Activated CD4-positive, alpha-beta T cell treated with anti-CD3 and anti-CD28 coated beads, Interleukin-2, amount 50 U/mL, for 4 hours (primary cell): ENCODE data around the gene DNMT3B.
"Not testable (repeated sequence)": the region's sequence is repeated elsewhere in the genome, so short reads cannot be mapped to it uniquely, and the experiment has no call there.

Experiments used
- DNase-seq, 2 experiments: peaks; one replicate each; pipeline ENCODE4 v3.0.0-alpha.2; 2020

Gene DNMT3B

DNA sequence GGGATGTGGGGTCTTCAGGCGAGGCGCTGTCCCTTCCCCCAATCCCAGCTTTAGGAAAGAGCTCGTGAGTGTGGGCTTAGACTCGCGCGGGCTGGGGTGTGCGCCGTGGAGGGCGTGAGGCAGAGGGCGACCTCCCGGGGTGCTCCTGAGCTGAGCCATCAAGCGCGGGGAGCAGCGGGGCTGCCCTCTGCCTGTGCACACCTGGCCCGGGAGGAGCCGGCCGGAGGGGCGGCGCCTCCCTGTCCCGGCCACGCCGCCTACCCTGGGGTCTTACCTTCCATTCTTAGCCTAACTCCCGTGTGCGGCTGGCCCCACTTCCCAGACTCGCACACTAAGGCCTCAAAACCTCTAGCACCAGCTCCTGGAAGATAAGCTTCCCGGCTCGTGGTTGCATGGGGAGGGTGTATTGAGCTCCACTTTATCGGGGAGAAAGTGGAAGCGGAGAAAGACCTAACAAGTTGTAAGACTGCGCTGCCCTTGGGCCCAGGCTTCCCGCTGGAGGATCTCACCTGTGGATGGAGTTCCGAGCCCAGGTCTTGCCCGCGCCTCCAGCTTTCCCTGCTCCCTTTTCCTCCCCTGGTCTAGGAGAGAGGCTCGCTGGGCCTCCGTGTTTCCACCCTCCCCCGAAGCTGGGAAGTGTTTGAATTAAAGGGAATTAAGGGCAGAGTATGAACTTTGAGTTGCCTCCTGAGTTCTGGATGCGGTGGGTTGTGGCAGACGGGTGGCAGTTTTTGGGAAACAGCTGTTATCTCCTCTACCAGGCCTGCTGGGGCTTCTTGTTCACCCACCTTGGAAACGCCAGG is 1.2 kb downstream of the DNMT3B start:
- no peak for DNase-seq

DNA sequence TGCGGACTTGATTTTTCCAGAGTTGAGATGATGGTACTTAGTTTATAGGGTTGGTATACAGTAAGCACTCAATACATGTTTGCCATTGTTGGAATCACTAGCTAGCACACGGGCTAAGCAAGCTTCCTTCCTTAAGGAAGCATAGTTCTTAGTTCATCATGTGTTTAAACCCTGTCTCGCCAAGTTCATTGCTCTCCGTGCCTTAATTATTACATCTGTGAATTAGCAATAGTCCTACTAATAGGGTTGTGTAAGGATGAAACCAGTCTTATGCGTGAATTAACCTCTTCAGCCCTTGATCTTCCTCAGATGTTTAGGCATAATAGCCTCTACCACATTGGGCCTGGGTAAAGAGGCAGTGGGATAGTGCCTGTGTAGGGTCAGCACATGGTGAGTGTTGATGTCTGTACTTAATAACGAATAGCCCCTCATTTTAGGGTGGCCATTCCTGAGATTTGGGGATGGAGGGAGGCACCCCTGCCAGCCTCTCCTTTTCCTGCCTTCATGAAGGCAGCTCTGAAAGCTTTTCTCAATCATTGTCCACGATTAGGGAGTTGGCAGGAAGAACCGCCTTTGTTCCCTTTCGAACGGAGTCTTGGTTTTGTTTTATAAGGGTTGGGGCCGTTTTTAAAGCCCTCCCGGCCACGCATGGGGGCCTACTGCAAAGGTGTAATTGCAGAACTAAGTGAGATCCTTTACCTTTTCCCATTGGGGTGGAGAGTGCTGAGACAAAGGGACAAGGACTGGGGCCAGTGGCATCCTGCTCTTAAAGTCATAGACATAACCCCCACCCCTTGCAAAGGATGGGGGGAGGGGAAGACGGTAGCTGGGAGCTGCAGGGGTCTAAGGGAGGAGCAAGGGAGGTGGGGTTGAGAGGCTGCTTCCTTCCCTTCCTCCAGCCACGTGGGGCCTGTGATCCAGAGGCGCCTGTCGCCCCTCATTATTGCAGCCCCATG is 2.1 kb downstream of the DNMT3B start:
- no peak for DNase-seq

DNA sequence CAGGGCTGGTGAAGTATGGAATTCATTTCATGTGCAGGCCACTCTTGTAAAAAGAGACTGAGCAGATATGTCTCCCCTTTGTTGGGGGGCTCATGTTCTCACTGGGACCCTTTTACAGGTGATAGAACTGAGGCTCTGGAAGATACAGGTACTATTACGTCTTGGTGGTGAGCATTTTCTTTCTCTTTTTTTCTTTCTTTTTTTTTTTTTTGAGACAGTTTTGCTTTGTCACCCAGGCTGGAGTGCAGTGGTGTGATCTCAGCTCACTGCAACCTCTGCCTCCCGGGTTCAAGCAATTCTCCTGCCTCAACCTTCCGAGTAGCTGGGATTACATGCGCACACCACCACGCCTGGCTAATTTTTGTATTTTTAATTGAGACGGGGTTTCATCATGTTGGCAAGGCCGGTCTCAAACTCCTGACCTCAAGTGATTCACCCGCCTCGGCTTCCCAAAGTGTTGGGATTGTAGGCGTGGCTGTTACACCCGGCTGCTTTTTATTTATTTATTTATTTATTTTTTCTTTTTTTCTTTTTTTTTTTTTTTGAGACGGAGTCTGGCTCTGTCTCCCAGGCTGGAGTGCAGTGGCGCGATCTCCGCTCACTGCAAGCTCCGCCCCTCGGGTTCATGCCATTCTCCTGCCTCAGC is 3.2 kb downstream of the DNMT3B start:
- DNase-seq: not testable (repeated sequence)

DNA sequence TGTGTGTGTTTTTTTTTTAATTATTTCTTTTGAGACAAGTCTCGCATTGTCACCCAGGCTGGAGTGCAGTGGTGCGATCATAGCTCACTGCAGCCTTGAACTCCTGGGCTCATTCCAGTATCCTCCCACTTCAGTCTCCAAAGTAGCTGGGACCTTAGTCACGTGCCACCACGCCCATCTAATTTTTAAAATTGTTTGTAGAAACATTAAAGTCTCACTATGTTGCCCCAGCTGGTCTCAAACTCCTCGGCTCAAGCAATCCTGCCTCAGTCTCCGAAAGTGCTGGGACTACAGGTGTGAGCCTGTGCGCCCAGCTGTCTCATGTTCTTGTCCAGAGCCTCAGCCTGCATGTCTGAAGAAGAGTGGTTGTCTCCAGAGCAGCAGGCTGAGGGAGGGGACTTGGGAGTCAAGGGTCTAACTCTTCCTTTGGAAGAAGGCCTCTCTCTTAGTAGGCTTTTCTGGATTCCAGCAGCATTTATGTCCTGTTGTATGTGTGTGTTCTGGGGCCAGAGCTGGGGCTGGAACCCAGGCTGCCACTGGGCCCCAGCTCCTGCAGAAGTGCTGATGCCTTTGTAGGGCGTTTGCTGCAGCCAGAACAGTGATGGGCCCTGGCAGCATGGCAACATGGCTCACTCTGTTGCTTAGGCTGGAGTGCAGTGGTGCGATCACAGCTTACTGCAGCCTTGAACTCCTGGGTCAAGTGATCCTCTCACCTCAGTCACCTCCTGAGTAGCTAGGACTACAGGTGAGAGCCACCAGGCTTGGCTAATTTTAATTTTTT is 5.4 kb downstream of the DNMT3B start:
- DNase-seq: no peak

DNA sequence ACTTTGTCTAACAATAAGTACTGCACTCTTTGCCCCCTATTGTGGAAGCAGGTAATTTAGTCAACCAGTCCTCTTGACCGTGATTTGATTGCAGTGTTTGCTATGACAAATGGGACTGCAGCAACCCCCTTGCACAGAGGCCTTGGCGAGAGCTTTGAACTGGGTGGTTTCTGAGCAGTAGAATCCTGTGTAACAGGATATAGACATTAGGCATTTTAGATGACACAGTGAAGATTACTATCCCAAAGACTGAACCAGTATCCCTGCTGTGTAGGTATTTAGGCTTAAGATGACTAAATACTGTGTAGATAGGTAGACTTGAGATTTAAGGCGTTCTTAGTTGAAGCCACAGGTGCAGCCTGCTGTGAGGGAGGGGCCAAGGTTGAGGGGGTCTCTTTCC is 9.9 kb downstream of the DNMT3B start:
- no peak for DNase-seq

DNA sequence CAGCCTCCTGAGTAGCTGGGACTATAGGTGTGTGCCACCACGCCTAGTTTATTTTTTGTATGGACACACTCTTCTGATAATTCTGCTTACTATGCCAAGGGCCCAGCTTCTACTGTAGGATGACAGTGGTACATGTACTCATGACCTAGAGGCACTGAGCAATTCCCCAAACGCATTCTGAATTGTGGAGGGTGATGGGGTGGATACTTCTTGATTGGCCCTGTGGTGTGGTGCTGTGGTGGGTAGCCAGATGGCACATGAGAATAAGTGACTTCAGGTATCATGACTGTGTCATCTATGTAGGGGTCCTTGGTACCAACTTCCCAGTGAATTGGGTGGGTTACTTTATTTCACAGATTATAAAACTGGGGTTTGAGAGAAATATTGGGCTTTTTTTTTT is 11.0 kb downstream of the DNMT3B start:
- no peak for DNase-seq

DNA sequence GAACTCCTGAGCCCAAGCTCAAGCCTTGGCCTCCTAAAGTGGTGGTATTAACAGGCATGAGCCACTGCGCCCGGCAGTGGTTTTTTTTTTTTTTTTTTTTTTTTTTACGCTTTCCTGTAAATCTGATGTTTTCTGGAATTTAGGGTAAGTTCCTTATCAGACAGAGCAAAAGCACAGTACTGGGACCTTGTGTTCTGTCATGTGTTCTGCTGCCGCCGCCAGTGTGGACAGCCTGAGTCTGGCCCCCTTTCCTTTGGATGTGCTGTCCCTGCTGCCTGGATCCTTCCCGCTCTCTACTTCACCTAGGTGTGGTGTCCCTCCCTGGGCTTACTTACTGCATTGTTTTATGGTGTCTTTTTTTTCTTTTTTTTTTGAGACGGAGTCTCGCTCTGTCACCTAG is 11.7 kb downstream of the DNMT3B start:
- DNase-seq: no peak

DNA sequence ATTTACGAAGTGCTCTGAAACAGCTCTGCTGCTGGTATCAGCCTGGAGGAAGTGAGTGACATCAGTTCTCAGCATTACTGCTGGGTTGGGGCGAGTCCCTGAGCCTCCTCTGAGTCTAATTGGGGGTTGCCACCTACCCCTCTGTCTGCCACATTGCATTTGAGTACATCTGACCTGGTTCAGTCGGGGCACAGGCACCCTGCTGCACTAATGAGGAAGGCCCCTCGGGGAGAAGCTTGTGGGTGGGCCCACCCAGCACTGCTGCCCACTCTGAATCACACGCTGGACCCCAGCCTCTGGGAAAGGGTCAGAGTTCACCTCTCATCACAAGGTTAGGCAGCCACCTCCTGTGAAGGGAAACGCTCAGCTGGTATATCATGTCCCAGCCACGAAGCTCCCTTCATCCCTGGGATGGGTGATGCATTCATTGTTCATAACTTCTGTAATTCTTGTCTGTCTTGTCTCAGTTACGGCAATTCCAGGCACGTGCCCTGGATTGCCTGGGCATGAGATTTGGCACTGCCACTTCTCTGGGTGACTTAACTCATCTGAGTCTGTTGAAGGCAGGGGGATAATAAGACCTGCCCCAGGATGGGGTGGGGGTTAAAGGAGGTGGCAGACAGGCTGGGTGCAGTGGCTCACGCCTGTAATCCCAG is 13.3 kb downstream of the DNMT3B start:
- no peak for DNase-seq

DNA sequence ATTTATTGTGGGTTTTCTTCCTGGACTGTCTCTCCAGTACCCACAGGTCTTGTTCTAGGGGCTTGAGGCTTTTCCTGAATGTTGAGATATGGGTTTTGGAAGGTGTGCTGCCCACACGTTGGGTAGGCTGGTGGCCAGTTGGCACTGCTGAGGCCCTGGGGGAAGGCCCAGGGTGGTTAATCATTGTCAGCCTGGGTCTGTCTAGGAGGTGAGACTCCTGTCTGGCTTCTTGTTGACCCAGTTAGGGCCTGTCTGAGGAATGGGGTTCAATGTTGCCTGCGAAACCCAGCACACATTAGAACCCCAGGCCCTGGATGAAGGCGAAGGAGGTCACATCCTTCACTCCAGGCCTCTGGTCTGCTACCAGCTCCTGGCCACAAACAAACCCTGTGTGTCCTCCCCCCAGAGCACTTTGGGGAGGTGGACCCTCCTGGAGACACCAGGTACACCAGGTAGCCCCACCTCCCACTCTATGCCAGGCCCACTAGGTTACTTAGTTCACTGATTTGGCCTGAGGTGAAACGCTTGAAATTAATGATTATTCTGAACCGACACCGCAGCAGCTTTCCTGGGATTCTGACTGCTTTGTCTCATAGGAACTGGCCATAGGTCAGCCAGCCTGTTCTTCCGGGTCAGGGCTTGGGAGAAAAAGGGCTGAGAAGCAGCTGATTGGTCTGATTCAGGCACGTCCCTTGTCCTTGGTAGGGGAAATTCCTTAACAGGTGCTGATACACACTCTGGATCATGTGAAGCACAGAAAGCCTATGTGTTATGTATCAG is 15.2 kb downstream of the DNMT3B start:
- no peak for DNase-seq

DNA sequence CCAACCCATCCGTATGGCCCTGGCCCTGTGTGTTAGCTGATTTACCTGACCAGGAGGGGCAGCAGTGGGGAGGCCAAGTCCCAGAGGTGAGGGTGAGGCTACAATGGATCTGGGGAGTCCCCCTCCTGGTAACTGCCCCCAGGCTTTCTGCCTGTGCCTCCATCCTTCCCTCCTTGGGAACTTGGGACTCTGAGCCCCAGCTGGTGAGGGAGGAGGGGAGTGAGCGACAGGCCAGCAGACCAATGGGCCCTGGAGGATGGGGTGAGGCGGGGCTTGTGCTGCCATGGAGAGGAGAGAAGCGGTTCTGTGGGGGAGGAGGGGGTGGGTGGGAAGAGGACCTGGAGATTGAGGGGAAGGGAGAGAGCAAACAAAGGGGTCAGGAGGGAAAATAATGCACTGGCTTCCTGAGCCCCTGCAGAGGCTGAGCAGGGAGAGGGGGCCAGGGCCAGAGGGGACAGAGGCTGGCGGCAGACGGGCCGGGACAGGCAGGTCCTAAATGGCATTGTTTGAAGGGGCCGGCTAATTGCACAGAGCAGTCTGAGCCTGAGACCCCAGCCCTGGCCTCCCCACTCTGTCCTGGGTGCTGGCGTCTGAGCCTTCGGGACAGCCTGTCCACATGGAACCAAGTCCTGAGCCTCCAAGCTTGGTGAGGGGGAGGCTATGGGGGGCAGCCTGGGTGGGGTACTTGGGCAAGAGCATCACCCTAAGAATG is 17.5 kb downstream of the DNMT3B start:
- DNase-seq: no peak

DNA sequence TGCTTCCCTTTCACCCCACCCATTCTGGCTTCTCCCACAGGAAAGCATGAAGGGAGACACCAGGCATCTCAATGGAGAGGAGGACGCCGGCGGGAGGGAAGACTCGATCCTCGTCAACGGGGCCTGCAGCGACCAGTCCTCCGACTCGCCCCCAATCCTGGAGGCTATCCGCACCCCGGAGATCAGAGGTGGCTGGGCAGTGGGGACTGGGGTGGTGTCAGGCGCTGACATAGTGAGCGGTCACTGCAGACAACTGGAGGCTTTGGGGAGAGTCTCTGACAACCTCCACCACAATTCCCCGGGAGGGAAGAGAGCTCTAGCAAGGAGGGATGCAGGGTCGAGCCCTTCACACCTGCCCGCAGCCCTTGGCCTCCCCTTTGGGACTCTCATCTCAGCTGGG is 18.1 kb downstream of the DNMT3B start:
- no peak for DNase-seq

DNA sequence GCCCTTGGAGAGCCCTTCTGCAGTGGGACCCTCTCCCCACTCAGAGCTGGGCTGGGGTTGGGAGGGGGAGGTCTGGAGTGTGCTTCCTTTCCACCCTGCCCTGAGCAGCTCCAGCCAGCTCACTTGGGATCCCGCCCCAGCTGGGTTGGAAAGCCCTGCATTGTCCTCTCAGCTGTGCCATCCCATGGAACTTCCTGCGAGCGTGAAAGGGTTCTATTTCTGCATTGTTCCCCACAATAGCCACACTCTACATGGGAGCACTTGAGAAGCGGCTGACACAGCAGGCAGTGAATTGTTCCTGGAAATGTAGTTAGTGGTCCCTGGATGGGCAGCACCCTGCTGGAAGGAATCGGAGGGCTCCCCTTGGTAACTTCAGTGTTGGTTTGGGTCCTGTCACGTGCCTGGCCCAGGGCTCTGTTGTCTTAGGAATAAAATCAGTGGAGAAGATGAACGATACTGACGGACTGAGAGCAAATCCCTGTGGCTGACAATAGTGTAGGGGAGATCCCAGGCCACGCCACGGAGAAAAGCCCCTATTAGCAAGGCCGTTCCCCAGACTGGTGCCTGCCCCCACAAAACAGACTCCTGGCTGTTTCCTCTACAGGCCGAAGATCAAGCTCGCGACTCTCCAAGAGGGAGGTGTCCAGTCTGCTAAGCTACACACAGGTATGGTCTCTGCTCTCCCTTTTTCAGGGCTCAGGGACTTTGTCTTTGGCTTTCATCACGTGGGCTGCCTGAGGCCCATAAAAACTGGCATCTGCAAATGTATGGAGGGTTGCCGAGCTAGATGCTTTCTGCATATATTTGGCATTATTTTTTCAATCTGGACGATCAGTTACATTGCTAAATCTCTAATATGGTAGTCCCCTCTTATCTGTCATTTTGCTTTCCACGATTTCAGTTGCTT is 18.8 kb downstream of the DNMT3B start:
- DNase-seq: no peak

DNA sequence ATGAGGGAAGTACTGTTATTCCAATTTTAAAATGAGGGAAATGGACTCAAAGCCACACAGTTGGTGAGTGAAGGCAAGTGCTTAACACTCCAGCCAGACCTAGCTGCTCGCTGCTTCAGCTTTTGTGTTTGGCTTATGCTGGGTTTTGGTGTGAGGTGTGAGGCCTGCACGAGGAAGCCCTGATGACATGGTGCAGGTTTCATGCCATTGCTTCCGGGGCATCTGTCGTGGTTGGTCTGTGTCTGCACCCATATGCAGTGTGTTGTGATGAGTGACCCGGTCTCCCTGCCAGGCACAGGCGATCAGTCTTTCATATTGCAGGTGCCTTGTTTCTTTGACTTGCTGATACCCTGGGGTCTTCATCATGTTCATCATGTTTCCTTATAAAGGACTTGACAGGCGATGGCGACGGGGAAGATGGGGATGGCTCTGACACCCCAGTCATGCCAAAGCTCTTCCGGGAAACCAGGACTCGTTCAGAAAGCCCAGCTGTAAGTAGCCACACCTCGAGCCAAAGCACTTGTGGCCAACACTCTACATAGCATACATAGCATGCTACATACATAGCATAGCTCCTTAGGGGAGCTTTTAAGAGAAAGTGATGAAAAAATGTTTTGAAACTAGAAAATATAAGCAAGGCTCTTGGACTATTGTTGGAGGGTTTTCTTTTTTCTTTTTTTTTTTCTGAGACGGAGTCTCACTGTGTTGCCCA is 22.3 kb downstream of the DNMT3B start:
- no peak for DNase-seq

DNA sequence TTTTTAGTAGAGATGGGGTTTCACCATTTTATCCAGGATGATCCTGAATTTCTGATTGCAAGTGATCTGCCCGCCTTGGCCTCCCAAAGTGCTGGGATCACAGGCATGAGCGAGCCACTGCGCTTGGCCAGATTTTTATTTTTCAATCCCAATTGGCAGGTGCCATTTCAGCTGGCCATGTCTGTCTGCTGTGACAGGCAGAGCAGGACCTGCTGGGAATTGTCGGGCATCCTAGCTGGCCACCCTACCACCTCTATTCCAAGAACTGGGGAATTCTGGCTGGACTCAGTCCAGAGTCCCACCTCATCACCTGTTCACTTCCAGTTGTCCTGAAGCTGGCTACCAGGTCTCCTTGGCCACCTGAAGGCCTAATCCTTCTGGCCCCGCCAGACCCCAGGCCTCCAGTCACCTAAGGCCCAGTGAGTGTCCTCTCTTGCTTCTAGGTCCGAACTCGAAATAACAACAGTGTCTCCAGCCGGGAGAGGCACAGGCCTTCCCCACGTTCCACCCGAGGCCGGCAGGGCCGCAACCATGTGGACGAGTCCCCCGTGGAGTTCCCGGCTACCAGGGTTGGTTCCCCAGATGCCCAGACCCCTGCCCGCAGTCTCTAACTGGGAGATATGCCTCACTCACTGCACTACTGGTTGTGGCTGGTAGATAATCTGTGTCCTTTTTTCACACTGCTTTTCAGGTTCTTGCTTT is 24.0 kb downstream of the DNMT3B start:
- DNase-seq: no peak

DNA sequence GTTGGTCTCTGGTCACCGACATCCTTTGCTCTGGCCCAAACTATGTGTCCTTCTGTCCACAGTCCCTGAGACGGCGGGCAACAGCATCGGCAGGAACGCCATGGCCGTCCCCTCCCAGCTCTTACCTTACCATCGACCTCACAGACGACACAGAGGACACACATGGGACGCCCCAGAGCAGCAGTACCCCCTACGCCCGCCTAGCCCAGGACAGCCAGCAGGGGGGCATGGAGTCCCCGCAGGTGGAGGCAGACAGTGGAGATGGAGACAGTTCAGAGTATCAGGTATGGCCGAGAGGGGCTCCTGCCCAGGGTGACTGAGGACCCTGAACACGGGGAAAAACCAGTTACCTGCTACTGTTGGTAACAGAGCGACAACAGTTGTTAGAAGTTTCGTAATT is 25.0 kb downstream of the DNMT3B start:
- no peak for DNase-seq

DNA sequence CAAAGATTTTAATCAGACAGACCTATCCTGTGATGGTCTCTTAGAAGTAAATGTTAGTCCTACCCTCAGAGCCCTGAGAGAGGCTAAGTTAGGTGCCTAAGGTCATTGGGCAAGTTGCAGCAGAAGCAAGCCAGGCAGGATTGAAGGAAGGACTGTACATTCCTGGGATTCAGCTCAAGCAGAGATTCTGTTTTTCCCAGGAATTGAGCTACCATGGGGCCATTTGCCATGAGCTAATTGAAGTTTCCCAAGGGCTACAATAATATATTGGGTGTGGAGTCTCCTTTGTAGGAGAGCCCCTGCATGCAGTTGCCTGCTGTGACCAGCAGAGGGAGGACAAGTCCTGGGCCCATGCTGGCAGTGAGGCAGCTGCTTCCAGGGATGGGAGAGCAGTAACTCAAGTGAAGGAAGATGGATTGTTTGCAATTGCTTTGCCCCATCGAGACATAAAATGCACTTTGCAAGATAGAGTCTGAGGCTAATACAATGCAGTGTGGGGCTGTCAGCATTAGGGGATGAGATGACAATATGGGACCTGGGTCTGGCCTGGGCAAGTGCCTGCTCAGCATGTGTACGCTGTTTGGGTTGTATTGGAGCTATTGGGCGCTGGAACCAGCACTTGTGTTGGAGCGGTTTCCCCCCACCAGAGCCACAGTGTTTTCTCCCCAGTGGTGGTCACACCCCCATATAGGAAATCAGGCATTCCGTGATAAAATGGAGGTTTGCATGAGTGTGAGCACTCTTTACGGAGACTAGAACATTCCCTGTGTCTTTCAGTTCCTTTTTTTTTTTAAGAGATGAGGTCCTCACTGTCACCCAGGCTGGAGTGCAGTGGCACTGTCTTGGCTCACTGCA is 27.9 kb downstream of the DNMT3B start:
- DNase-seq: peak; percentile 63 to 68

DNA sequence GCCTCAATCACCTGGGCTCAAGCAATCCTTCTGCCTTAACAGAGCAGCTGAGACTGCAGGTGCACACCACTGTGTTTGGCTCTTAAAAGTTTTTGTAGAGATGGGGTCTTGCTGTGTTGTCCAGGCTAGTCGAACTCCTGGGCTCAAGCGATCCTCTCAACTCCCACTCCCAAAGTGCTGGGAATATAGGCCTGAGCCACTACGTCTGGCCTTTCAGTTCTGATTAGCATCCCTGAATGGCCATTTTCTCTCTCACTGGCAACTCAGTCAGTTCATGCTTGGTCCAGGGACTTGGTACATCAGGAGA is 28.5 kb downstream of the DNMT3B start:
- no peak for DNase-seq
